ENCODE data around the gene TNFRSF25. TPM values are rescaled to one million over a fixed set of nuclear protein-coding genes. Genes with fewer than 3 reads are reported as not detected.
"Not testable (repeated sequence)": the region's sequence is repeated elsewhere in the genome, so short reads cannot be mapped to it uniquely, and the experiment has no call there.

The TNFRSF25 gene
- total RNA-seq, 2 experiments from 2014 or later = 57.3 to 66.7 TPM

DNA sequence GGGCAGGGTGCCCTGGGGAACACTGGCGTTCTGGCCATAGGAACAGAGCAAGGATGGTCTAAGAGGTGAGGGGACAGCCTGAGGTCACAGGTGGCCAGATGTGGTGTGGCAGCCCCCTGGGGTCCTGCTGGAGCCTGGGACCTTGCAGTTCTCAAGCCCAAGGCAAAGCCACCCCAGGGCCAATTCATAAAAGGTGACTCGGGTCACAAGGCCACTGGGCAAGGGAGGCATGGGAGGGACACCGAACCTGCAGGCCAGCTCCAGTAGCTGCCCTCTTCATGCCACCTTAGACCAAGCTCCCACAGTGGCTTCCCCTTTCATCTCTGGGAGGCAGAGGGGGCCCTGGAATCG, 19.3 kb downstream of the TNFRSF25 start:
- H3K36me3 Mint-ChIP-seq (ENCODE audit: low read depth) = no peaks in the 10 kb centered on the region
- no peak overlapping the region for H3K4me3 Mint-ChIP-seq
- CTCF ChIA-PET = no interaction called here
- H3K27me3 Mint-ChIP-seq = peaks cover 33% of the 10 kb centered on the region
- ATAC-seq (no peak), DNase-seq (no peak)
- POLR2A ChIA-PET = no interaction called here
- intact Hi-C loops (cut with DNase I, micrococcal nuclease) = no loop called here
- H3K9me3 Mint-ChIP-seq (ENCODE audit: low read depth) = no peaks in the 10 kb centered on the region
- no peak overlapping the region for H3K27ac Mint-ChIP-seq
- H3K4me1 Mint-ChIP-seq = peaks cover 17% of the 10 kb centered on the region

DNA sequence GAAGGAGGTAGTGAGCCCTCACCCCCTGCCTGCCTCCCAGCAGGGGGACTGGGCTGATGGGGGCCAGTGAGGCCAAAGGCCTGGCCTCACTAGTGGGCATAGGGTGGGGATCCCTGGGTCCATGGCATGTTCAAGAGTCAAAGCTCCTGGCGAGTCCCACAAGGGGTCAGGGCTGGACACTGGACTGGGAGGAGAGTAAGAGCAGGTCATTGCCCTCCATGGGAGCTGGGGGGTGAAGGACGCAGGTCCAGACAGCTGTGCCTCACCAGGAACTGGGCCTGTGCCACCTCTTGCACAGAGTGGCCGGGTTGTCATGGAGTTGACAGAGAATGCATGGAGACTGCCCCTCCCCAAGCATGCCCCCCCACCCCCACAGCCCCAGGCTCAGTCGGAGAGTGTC, 20.0 kb downstream of the TNFRSF25 start:
- H3K9me3 Mint-ChIP-seq (ENCODE audit: low read depth); ATAC-seq; H3K4me3 Mint-ChIP-seq; H3K36me3 Mint-ChIP-seq (ENCODE audit: low read depth); H3K27ac Mint-ChIP-seq; POLR2A ChIA-PET; DNase-seq: not testable (repeated sequence)
- CTCF ChIA-PET = interaction anchor here (0.6 to 1.0 kb wide), 2 partner anchors 14 to 246 kb away, joined by 3 read pairs; partner anchors contain the start of gene RPL22
- H3K27me3 Mint-ChIP-seq = peaks cover 38% of the 10 kb centered on the region
- peaks cover 17% of the 10 kb centered on the region for H3K4me1 Mint-ChIP-seq
- intact Hi-C loops (cut with DNase I, micrococcal nuclease) = loop anchor here in 1 of 2 experiments (2.0 kb wide), 1 partner anchor 19 kb away; no protein-coding TSS in a partner anchor

DNA sequence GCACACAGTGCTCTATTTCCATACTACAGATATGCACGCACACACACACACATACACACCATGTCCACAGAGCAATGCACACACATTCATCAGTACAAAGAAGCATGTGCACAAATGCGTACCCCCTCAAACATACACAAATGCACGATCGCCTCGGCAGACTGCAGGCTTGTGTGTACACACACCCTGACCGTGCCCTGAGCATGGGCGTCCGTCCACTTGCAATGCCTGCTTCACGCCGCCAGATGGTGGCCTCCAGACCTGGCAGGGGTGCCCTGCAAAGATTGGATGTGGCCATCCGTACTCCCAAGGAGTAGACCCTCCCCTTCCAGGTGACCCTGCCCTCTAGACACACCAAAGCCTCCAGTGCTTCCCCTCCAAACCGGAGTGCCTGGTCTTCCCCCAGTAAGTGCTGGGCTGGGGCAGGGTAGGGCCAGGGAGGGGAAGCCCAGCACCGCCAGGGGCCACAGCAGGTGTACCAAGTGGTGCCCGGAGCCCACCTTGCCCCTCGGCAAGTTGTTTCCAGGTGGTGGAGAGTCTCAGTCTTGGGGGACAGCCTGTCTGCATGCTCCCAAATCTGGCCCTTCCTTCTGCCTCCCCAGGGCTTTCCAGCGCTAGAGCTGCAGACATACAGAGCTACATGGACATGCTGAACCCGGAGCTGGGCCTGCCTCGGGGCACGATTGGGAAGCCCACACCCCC, 20.8 kb downstream of the TNFRSF25 start:
- Mint-ChIP-seq H3K9me3 (ENCODE audit: low read depth) (no peaks in the 10 kb centered on the region), H3K36me3 (ENCODE audit: low read depth) (no peaks in the 10 kb centered on the region), H3K4me3 (no peak overlapping the region), H3K27me3 (peaks cover 31% of the 10 kb centered on the region), H3K4me1 (peaks cover 17% of the 10 kb centered on the region), H3K27ac (no peak overlapping the region)
- ChIA-PET CTCF (interaction anchor here (0.6 to 1.0 kb wide), 2 partner anchors 15 to 246 kb away, joined by 3 read pairs; partner anchors contain the start of gene RPL22), POLR2A (no interaction called here)
- intact Hi-C loops (cut with DNase I, micrococcal nuclease) = loop anchor here in 1 of 2 experiments (2.0 kb wide), 1 partner anchor 20 kb away; no protein-coding TSS in a partner anchor
- peak; percentile 63 for DNase-seq
- ATAC-seq = peak; percentile 28

DNA sequence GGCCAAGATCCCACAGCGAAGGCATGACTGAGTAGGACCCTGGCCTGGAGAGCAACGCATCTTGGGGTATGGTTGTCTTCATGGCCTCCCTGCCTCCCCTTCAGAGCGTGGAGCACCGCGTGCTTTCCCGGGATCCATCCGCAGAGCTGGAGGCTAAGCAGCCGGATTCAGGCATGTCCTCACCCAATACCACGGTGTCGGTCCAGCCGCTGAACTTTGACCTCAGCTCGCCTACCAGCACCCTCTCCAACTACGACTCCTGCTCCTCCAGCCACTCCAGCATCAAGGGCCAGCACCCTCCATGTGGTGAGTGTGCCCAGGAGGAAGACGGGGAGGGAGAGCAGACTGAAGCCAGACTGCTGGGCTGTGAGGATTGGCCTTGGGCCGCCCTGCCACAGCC, 21.6 kb downstream of the TNFRSF25 start:
- peaks cover 28% of the 10 kb centered on the region for H3K27me3 Mint-ChIP-seq
- intact Hi-C loops (cut with DNase I, micrococcal nuclease) = loop anchor here (2.0 to 5.0 kb wide), 2 partner anchors 20 to 43 kb away; no protein-coding TSS in a partner anchor
- POLR2A ChIA-PET = no interaction called here
- no peak for DNase-seq
- H3K4me1 Mint-ChIP-seq = peaks cover 13% of the 10 kb centered on the region
- no peak for ATAC-seq
- H3K27ac Mint-ChIP-seq = no peak overlapping the region
- H3K36me3 Mint-ChIP-seq (ENCODE audit: low read depth) = no peaks in the 10 kb centered on the region
- no peak overlapping the region for H3K4me3 Mint-ChIP-seq
- CTCF ChIA-PET = no interaction called here
- no peaks in the 10 kb centered on the region for H3K9me3 Mint-ChIP-seq (ENCODE audit: low read depth)

DNA sequence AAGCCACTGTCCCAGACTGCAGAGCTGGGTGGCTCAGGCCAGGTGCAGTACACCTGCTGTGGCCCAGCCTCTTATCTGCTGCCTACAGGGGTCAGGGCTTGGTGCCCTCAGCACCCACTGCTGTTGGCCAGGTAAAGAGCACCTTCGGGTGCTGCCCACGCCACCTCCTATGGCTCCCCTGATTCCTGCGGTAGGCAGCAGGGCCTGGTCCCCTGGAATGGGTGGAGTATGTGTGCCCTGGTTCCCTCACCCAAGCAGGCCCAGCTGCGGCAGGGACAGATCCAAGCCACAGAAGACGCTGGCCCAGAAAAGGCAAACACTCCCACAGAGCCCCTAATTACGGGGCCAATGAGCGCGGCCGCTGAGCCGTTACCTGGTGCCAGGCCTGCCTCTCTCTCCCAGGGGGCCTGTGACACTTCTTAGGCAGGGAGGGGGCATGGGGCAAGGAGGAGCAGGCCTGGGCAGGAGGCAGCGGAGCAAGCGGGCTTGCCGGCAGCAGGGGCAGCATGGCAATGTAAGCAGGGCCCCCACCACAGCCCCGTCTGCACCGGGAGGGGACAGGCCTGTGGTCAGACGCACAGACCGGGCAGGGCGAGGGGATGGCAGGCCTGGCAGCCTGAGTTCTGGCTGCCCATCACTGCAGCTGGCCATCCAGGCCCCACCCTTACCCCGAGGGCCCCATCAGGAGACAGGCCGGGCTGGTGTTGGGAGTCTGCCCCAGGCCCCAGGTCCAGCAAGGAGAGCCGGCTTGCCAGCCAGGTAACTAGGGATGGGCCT, 22.4 kb downstream of the TNFRSF25 start:
- Mint-ChIP-seq H3K36me3 (ENCODE audit: low read depth) (no peaks in the 10 kb centered on the region), H3K4me1 (peaks cover 10% of the 10 kb centered on the region), H3K4me3 (no peak overlapping the region), H3K27ac (no peak overlapping the region), H3K9me3 (ENCODE audit: low read depth) (no peaks in the 10 kb centered on the region), H3K27me3 (peaks cover 26% of the 10 kb centered on the region)
- DNase-seq (no peak), ATAC-seq (no peak)
- CTCF ChIA-PET = interaction anchor here (0.6 to 0.9 kb wide), 2 partner anchors 12 to 1501 kb away, joined by 3 read pairs; no protein-coding TSS in a partner anchor
- POLR2A ChIA-PET = no interaction called here
- intact Hi-C loops (cut with DNase I, micrococcal nuclease) = loop anchor here (2.0 to 5.0 kb wide), 2 partner anchors 21 to 44 kb away; no protein-coding TSS in a partner anchor

DNA sequence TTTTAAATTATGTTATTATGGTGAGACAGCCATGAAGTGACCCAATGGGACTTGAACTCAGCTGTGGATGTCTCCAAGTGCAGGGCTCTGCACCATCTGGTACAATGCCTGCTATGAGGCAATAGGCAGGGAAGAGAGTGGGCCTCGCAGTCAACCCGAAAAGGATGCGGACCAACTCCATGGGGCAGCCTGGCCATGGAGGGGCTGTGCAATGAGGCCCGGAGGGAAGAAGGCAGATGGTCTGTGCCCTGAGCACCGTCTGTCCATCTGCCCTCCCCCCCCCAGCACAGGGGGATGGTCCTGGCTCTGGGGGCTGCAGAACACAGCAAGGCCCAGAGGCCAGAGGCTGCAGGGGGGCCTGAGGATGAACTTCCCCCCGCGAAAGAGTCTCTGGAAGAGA, 24.4 kb downstream of the TNFRSF25 start:
- peaks cover 10% of the 10 kb centered on the region for H3K4me1 Mint-ChIP-seq
- peaks cover 25% of the 10 kb centered on the region for H3K27me3 Mint-ChIP-seq
- H3K9me3 Mint-ChIP-seq (ENCODE audit: low read depth) = no peaks in the 10 kb centered on the region
- ATAC-seq (no peak), DNase-seq (no peak)
- H3K4me3 Mint-ChIP-seq = no peak overlapping the region
- POLR2A ChIA-PET = no interaction called here
- H3K27ac Mint-ChIP-seq = no peak overlapping the region
- CTCF ChIA-PET = interaction anchor here (0.6 to 1.0 kb wide), 2 partner anchors 21 to 40 kb away, joined by 3 read pairs; no protein-coding TSS in a partner anchor
- H3K36me3 Mint-ChIP-seq (ENCODE audit: low read depth) = no peaks in the 10 kb centered on the region
- intact Hi-C loops (cut with DNase I, micrococcal nuclease) = loop anchor here in 1 of 2 experiments (5.0 kb wide), 1 partner anchor 46 kb away; no protein-coding TSS in a partner anchor

DNA sequence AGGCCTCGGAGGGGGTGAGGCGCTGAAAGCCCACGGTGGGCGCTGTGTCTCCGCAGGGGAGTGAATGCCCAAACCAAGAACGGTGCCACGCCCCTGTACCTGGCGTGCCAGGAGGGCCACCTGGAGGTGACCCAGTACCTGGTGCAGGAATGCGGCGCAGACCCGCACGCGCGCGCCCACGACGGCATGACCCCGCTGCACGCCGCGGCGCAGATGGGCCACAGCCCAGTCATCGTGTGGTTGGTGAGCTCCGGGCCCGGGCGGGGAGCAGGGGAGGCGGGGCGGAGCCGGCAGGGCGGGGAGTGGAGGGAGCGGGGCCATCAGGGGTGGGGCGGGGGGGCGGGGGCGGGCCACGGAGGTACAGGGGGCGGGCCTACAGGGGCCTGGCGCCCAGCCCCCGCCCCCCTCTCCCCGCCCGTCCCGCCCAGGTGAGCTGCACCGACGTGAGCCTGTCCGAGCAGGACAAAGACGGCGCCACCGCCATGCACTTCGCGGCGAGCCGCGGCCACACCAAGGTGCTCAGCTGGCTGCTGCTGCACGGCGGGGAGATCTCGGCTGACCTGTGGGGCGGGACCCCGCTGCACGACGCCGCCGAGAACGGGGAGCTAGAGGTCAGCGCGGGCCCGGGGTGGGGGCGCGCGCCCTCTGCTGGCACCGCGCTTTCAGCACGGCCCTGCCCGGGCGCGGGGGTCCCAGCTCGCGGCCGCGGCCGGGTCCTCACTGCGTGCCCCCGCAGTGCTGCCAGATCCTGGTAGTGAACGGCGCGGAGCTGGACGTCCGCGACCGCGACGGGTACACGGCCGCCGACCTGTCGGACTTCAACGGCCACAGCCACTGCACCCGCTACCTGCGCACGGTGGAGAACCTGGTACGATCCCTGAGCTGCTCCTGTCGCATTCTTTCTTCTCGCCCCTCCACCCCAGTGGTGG, 25.5 kb downstream of the TNFRSF25 start:
- peak; percentile 89 for DNase-seq
- H3K36me3 Mint-ChIP-seq (ENCODE audit: low read depth) = no peaks in the 10 kb centered on the region
- POLR2A ChIA-PET = no interaction called here
- no peak overlapping the region for H3K27ac Mint-ChIP-seq
- intact Hi-C loops (cut with DNase I, micrococcal nuclease) = loop anchor here (1.0 to 5.0 kb wide), 2 partner anchors 47 kb away; partner anchors contain the start of gene ACOT7 (in 1 of the 2)
- CTCF ChIA-PET = interaction anchor here (0.6 to 3.4 kb wide), 11 partner anchors 10 to 1090 kb away, joined by 3 to 17 read pairs (median 3); partner anchors contain the start of gene RNF207
- ATAC-seq = peak; percentile 86
- H3K4me3 Mint-ChIP-seq = no peak overlapping the region
- no peaks in the 10 kb centered on the region for H3K9me3 Mint-ChIP-seq (ENCODE audit: low read depth)
- H3K4me1 Mint-ChIP-seq = peaks cover 6% of the 10 kb centered on the region
- peaks cover 18% of the 10 kb centered on the region for H3K27me3 Mint-ChIP-seq

DNA sequence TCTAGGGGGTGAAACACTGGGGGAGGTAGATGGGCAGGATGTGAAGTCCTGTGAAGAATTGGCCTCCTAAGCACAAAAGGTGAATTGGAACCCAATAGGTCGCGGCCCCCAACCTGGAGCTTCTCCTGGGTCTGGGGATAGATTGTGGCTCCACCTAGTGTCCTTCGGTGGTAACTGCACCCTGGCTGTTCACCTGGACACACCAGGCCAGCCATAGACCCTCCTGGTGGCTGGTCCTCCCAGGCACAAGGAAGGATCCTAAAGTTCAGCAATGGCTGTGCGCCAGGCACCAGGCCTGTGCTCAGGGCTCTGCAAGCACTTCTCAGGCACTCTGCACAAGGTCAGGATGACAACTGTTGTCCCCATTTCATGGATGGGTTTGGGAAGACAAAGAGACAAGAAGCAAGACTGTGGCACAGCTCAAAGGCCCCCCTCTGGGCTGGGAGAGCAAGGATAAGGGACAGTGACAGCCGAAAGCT, 27.9 kb downstream of the TNFRSF25 start:
- ChIA-PET CTCF (interaction anchor here (0.6 to 4.5 kb wide), 22 partner anchors 8 to 190 kb away, joined by 3 to 55 read pairs (median 6); partner anchors contain the start of genes HES2 and PLEKHG5), POLR2A (no interaction called here)
- ATAC-seq (peak; percentile 72), DNase-seq (peak; percentile 85)
- intact Hi-C loops (cut with DNase I, micrococcal nuclease) = loop anchor here (1.0 to 5.0 kb wide), 3 partner anchors 13 to 191 kb away; partner anchors contain the start of gene ESPN (in 1 of the 2)
- Mint-ChIP-seq H3K4me3 (no peak overlapping the region), H3K9me3 (ENCODE audit: low read depth) (no peaks in the 10 kb centered on the region), H3K27ac (no peak overlapping the region), H3K4me1 (peaks cover 2% of the 10 kb centered on the region), H3K36me3 (ENCODE audit: low read depth) (no peaks in the 10 kb centered on the region), H3K27me3 (peaks cover 16% of the 10 kb centered on the region)

DNA sequence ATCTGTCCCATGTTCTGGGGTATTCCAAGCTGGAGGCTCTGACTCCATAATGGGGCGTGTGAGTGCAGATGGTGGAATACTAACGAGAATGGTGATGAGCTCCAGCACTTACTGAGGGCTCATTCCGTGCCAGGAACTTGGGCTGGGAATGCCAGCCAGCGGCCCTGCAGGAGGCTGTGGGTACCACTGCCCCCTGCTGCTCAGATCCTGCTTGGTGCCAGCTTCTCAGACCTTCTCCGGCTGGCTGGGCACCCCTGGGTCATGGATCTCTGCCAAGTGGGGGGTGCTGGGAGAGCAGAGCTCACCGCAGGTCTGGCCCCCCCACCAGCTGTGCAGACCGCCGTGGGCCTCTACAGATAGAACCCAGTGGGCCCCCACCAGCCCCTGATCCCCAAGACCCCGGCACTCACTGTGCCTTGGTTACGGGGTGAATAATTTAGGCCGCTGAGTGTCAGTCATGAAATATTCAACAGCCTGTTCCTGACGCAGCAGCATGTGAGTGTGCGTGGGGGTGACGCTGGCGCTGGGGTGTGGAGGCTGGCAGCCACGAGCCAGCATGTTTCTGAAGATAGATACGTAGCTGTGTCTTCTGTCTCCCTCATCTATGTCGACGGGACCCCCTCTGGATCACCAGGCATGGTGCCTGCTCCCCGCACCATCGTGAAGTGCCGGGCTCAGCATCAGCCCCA, 28.8 kb downstream of the TNFRSF25 start:
- ATAC-seq; H3K27ac Mint-ChIP-seq; H3K4me3 Mint-ChIP-seq; H3K4me1 Mint-ChIP-seq; DNase-seq; POLR2A ChIA-PET; H3K36me3 Mint-ChIP-seq (ENCODE audit: low read depth); H3K9me3 Mint-ChIP-seq (ENCODE audit: low read depth): not testable (repeated sequence)
- H3K27me3 Mint-ChIP-seq = peaks cover 16% of the 10 kb centered on the region
- intact Hi-C loops (cut with DNase I, micrococcal nuclease) = loop anchor here in 1 of 2 experiments (5.0 kb wide), 1 partner anchor 190 kb away; no protein-coding TSS in a partner anchor
- CTCF ChIA-PET = interaction anchor here (0.6 to 4.5 kb wide), 15 partner anchors 11 to 190 kb away, joined by 3 to 55 read pairs (median 8); partner anchors contain the start of genes HES2 and PLEKHG5

DNA sequence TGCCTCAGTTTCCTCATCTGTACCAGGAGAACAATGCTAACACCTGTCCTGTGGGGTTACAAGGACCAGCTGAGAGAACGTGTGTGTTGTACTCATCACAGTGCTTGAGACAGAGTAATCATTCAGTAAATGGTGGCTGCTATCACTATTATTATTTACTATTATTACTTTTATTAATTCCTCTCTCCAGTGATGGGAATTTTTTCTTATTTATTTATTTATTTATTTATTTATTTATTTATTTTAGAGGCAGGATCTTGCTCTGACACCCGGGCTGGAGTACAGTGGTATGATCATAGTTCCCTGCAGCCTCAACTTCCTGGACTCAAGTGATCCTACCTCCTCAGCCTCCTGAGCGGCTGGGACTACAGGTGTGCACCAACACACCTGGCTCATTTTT, 29.7 kb downstream of the TNFRSF25 start:
- POLR2A ChIA-PET, H3K4me3 Mint-ChIP-seq: not testable (repeated sequence)
- intact Hi-C loops (cut with DNase I, micrococcal nuclease) = loop anchor here in 1 of 2 experiments (5.0 kb wide), 1 partner anchor 189 kb away; no protein-coding TSS in a partner anchor

More for the DNA sequence above, 29.7 kb downstream of the TNFRSF25 start:
- H3K36me3 Mint-ChIP-seq (ENCODE audit: low read depth); H3K27ac Mint-ChIP-seq; H3K4me1 Mint-ChIP-seq; ATAC-seq; H3K9me3 Mint-ChIP-seq (ENCODE audit: low read depth); DNase-seq: not testable (repeated sequence)
- CTCF ChIA-PET = interaction anchor here (4.5 kb wide), 1 partner anchor 15 kb away, joined by 55 read pairs; the partner anchor contains the start of gene HES2
- H3K27me3 Mint-ChIP-seq = peaks cover 13% of the 10 kb centered on the region
